ENCODE data around the gene PHYHIPL.
"Not testable (repeated sequence)": the region's sequence is repeated elsewhere in the genome, so short reads cannot be mapped to it uniquely, and the experiment has no call there.

PHYHIPL gene

DNA sequence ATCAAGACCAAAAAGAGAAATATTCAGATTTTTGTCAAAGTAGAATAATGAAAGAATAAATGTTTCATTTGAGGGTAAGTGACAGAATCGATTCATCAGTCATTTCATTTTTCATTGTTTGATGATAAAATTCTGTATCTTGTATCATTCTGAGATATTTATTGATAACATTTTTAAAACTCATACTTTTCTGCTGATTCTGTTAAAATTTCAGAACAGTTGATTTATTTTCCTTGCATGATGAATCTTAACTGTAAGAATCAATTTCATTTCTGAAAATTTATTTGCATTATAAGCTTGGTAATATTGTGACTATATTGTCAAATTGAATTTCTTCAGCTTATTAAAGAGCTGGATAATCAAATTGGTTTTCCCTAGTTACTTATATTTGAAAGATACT, 13.9 kb downstream of the PHYHIPL start:
- no peak for DNase-seq (ENCODE audit: low read depth in 1 of 2, low spot score in 1 of 2)

DNA sequence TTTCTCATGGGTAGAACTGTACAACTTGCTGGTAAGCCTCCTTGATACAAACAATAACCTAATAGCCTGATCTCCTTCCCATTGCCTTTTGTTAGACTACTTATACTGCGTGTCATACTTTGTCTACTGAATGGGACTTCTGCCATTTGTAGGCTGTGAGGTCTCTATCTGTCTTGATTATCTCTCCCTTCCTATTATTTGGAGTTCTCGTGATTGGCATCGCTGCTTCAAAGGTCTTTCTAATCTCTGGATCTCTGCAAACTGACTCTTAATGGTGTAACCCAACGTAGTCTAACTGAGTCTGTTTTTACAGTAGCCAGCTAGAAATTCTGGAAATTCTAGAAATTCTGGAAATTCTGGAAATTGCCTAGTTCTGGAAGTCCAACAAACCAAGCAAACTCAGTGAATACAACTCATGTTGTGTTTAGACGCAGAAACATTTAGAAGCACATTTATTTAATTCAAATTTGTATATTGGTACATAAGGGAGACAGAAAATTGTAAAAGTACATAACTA, 29.8 kb downstream of the PHYHIPL start:
- DNase-seq (ENCODE audit: low read depth in 1 of 2, low spot score in 1 of 2) = no peak

DNA sequence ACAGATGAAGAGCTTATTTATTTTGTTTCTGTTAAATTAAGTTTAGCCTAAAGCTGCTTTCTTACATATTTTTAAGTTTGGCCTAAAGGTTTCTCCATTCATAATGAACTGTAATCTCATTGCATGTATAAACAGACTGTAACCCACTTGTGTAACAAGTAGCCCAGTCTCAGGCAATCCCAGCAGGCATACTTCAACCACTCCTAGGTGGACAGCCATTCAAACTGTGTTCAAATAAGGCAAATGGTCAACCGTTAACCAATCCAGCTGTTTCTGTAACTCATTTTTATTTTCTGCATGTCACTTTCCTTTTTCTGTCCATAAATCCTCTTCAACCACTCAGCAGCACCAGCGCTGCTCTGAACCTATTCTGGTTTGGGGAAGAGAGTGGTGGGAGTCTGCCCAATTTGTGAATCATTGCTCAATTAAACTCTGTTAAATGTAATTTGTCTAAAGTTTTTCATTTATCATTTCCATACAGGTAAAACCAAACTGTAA, 35.9 kb downstream of the PHYHIPL start:
- no peak for DNase-seq (ENCODE audit: low read depth in 1 of 2, low spot score in 1 of 2)

DNA sequence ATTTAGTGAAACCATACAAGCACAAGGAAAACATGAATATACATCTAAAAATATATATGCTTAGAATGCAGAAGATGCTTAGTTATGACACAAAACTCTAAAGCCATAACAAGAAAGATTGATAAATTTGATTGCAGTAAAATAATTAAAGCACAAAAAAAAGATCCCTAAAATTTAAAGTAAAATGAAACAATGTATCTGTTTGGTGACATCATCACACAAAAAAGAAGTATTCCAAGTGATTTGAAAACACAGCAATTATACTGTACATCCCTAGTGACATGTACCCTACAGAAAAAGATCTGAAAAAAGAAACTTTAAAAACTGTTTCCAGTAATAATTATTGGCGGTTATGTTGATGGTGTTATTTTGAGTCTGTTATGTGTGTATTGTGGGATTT, 37.7 kb downstream of the PHYHIPL start:
- no peak for DNase-seq (ENCODE audit: low read depth in 1 of 2, low spot score in 1 of 2)

DNA sequence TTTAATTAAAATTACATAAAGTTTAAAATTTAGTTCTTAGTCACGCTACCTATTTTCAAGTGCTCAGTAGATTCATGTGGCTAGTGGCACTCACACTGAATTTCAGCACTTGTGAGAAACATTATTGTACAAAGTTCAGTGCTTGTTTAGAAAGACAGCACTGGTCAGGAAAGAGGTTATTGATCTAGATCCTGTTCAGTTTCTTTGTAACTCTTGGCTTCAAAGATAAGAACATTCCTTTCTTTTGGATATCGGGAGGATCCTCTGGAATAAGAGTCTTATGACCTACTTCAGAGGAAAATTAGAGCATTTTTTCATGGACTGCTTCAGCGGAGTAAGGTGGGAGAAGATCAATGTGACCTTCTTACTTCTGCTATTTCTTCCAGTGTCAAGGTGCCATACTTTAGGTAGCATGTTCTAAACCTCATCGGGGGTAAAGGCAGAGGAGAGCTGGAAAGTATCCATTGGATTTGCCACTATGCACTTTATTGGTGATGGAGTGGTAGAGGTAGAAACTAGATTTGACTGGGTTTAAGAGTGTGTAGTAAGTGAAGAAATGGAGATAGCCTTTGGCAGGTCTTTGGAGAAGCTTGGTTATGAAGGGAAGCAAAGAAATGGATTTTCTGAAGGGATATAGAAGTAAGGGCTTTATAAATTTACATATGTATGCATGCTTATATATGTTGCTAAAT, 39.9 kb downstream of the PHYHIPL start:
- no peak for DNase-seq (ENCODE audit: low read depth in 1 of 2, low spot score in 1 of 2)

DNA sequence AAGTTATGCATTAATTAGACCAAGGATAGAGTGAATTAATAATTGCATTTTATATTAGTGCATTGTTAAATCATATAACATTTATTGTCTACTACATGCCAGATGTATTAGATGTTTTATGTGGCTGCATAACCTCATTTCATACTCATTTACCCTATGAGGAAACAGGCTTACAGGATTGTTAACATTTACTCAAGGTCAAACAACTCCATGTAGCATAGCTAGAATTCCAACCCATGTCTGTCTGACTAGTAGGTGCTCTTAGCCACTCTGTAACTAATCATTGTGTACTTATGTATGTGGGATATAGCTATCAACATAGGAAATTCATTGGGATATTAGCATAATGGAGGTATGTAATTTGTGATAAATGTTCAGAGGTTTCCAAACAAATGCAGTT, 46.3 kb downstream of the PHYHIPL start:
- DNase-seq (ENCODE audit: low read depth in 1 of 2, low spot score in 1 of 2) = no peak

DNA sequence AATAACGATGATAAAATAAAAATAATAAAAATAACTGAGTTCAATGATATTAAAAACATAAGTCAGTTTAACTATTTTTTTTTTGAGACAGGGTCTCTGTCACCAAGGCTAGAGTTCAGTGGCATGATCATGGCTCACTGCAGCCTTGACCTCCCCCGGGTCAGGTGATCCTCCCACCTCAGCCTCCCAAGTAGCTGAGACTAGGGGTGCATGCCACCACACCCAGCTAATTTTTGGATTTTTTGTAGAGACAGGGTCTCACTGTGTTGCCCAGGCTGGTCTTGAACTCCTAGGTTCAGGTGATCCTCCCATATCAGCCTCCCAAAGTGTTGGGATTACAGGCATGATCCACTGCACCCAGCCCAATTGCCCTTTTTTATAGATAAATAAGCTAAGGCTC, 47.2 kb downstream of the PHYHIPL start:
- DNase-seq (ENCODE audit: low read depth in 1 of 2, low spot score in 1 of 2) = not testable (repeated sequence)

DNA sequence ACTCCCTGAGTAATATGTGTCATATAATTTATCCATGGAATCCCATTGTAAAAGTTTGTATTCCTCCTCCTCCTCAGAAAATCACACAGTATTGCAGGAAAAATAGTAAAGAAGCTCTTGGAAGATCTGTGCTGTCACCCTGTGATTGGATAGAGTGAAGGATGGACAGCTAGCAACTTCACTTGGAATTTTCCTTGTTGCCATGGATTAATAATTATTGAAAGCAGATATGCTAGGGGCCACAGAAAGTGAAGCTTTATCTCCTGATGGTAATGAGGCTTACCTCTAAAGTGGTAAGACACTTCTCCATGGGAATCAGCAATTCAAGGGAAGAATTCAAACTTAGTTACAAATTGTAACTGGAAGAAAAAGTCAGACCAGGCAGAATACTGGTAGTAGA, 48.8 kb downstream of the PHYHIPL start:
- DNase-seq (ENCODE audit: low read depth in 1 of 2, low spot score in 1 of 2) = no peak

DNA sequence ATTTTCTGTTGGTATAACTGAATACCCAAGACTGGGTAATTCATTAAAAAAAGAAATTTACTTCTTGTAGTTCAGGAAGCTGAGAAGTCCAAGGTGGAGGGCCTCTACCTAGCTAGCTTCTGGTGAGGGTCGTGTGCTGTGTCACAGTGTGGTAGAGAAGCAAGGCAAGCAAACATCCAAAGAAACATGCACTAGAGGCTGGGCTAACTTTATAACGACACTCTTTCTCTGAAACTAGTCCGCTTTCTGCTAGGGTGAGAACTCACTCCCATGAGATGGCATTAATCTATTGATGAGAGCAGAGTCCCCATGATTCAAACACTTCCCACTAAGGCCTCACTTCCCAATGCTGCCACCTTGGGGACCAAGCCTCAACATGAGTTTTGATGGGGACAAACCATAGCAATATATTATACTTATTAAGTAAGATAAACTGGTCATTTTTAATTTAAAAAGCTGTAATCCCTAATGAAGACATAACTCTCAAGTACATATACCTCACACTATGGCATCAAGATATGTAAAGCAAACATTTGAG, 50.8 kb downstream of the PHYHIPL start:
- no peak for DNase-seq (ENCODE audit: low read depth in 1 of 2, low spot score in 1 of 2)

DNA sequence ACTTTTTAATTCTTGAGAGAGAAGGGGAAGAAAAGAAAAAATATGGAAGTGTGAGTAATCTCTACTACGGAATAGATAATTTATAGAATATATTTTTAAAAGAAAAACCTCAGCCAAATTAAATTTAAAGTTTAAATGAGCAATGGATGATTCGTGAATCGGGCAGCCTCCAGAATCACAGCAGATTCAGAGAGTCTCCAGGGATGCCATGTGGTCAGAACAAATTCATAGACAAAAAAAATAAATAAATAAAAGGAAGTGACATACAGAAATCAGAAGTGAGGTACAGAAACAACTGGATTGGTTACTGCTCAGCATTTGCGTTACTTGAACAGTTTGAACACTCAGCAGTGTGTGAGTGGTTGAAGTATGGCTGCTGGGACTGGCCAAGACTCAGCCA, 53.0 kb downstream of the PHYHIPL start:
- DNase-seq (ENCODE audit: low read depth in 1 of 2, low spot score in 1 of 2) = no peak

DNA sequence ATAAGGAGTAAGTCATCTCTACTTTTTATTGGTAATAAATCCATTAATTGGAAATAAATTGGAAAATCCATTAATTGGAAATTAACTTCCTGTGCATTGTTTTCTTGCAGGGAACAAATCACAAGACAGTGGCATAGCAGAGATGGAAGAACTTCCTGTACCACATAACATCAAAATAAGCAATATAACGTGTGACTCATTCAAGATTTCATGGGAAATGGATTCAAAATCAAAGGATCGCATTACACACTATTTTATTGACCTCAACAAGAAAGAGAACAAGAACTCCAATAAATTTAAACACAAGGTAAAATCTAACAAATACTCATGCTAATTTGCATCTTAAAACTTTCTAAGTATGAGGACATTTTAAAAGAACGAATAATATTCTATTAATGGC, 57.8 kb downstream of the PHYHIPL start:
- DNase-seq (ENCODE audit: low read depth in 1 of 2, low spot score in 1 of 2) = no peak

DNA sequence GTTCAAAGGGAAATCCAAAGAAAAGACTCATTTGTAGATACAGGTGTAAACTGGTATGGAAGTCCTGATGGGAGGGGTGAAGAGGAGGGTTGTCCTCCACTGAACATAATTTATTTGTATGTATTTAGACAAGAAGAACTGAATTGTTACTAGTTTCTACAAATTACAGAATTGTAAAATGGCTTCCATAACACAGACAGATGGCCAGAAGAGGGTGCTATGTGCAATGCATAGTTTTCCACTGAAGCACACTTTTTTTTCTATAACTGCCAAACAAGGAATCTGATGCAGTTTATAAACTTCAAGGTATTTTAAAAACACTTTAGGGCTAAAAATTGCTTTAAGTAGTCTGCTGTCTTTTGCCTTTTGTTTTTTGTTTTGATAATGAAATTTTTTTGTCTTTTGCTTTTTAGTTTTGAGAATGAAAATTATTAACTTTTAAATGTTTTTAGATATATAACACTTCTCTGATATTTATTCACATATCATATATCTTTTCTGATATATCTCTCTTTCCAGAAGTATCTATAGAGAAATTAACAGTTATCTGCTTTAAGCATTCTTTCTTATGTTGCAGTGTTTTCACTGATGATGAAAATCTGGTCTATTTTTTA, 58.5 kb downstream of the PHYHIPL start:
- DNase-seq (ENCODE audit: low read depth in 1 of 2, low spot score in 1 of 2) = no peak

DNA sequence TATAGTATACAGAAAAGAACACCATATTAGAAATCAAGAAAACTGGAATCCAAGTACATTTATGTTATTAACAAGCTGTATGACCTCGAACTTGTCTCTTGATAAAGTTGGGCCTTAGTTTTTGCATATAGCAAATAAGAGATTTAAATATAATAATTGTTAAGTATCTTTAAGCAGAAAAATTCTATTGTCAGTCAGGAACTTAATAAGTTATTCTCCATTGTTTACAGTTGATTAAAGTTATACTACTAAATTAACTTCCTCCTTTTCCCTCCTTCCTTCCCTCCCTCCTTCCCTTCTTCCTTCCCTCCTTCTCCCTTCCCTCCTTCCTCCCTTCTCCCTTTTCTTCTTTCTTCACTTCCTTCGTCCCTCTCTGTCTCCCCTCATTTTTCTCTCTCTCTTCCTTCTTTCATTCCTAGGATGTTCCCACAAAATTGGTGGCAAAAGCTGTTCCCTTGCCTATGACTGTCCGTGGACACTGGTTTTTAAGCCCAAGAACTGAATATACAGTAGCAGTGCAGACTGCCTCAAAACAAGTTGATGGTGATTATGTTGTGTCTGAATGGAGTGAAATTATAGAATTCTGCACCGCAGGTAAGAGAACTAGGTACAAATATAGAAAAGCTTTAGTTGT, 59.7 kb downstream of the PHYHIPL start:
- DNase-seq (ENCODE audit: low read depth in 1 of 2, low spot score in 1 of 2) = no peak

DNA sequence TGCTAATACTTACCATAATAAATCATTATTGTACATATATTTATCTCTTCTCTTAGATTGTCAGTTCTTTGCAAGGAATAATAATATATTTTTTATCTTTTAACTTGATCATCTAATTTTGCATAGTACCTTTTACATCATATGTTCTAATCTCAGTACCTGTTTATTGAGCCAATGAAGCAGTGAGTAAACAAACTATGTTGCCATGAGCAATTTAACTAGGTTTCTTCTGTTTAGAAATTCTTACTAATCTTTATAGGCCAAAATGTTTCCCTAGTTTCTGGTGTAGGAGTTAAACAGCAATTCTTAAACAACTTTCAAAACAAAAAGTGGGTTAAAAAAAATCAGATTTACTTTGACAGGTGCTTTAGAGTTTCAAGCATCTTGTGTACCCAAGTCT, 61.3 kb downstream of the PHYHIPL start:
- DNase-seq (ENCODE audit: low read depth in 1 of 2, low spot score in 1 of 2) = no peak

DNA sequence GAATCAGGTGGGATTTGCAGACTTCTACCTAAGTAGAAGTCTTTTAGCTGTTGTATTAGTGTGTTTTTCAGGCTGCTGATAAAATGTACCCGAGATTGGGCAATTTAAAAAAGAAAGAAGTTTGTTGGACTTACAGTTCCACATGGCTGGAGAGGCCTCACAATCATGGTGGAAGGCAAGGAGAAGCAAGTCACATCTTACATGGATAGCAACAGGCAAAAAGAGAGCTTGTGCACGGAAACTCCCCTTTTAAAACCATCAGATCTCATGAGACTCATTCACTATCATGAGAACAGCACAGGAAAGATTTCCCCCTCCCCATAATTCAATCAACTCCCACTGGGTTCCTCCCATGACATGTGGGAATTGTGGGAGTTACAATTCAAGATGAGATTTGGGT, 62.7 kb downstream of the PHYHIPL start:
- not testable (repeated sequence) for DNase-seq (ENCODE audit: low read depth in 1 of 2, low spot score in 1 of 2)

DNA sequence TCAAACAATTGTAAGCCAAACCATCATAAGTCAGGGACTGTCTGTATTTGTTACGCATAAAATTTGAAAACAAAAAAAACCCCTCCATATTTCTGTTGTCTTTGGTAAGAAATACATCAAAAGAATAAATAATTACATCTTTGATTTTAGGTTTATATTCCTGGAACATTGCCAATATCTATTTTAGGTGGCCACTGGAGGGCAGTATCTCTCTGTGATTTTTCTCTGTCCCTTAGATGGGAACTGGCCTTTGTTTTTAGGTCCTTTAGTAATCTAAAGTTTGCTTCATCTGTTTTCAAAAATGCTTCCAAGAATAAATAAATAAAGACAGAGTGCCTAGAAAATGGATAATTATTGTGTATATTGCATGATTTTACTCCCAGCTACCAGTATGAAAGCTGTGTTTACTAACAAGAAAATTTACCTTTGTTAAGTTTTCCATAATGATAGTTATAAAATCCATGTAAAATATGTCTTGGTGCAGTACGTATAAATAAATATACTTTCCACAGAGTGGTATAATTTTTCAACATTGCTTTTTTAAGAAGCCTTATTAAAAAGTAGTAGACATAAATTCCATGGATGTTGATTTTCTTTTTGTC, 64.2 kb downstream of the PHYHIPL start:
- DNase-seq (ENCODE audit: low read depth in 1 of 2, low spot score in 1 of 2) = no peak

DNA sequence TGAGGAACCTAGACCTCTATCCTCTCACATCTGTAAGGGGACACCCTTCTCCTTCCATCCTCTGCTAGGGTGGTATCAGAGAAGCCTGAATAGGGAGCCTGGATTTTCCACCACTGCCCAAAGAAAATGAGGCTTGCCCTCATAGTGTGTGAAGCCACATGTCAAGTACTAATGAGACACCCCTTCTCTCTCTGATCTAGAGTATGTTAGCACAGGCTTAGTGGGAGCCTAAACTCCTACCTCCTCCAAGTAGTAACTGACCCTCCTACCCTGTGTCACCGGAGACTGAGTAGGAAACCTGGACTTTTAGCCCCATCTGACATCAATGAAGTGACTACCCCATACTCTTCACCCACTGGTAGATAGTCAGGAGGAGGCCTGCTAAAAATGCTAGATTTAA, 65.6 kb downstream of the PHYHIPL start:
- no peak for DNase-seq (ENCODE audit: low read depth in 1 of 2, low spot score in 1 of 2)

DNA sequence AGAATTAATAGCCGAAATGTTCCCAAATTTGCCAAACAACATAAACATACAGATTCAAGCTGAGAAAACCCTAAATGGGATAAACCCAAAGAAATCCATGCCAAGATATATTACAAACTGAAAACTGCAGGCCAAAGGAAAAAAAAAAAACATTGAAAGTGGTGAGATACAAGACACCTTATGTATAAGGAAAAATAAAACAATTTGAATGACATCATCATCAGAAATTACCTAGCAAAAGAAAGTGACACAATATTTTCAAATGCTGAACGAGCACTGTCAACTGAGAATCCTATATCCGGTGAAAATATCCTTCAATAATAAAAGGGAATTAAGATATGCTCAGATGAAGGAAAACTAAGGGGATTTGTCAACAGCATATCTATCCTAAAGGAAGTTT, 66.5 kb downstream of the PHYHIPL start:
- no peak for DNase-seq (ENCODE audit: low read depth in 1 of 2, low spot score in 1 of 2)

DNA sequence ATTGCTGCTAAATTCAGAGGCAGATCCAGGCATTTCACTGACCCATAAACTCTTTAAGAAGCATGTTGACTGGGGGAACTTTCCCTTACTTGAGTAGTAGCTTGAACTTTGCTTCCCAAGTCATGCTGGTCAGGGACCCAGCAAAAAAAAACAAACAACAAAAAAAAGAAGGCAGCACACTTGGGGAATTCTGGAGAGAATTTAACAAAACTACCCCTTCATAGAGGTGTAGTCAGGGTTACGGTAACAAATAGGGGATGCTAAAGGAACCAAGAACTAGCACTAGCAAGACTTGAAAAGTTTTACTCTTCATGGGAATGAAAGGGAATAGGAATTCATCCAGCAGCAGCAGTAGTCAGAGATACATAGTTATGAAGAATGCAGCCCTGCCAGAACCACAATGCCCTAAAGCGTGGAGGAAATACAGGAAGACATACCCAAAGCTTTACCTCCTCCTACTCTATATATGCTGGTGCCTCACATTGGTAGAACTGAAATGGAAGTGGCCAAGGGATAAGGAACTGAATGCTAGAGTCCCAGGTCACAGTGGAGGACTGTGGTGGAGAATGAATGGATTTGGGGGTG, 67.3 kb downstream of the PHYHIPL start:
- DNase-seq (ENCODE audit: low read depth in 1 of 2, low spot score in 1 of 2) = no peak

DNA sequence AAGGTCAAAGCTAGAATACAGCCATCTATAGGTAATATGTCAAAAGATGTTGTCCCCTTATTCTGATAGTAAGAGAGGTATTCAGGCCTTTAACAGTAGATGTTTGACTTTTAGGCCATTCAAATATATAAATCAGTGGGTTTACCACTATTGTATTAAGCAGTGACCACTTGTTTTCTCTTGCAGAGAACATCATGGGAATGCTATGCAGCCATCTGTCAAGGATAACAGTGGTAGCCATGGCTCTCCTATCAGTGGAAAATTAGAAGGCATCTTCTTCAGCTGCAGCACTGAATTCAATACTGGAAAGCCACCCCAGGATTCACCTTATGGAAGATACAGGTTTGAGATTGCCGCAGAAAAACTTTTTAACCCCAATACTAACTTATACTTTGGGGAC, 68.4 kb downstream of the PHYHIPL start:
- DNase-seq (ENCODE audit: low read depth in 1 of 2, low spot score in 1 of 2) = no peak

DNA sequence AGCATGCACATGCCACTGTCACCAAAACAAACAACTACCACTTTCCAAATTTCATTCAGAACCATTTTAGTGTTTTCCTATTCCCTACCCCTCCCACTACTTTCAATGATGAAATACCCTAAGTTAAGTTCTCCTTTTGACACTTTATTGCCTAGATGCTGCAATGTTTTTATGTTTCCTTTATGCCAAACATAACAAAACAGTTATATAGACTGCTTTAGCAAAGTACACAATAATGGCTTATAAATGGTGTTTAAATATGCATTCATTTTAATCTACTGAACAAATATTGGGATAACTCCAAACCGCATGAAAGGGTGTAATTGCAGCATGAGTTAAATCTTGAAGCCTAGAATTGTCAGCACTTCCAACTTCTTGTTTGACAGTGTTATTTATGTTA, 69.2 kb downstream of the PHYHIPL start:
- no peak for DNase-seq (ENCODE audit: low read depth in 1 of 2, low spot score in 1 of 2)
